Heart left ventricle (tissue), 16 donors: Measurements from ENCODE around the gene WHRN. TPM values are rescaled to one million over a fixed set of nuclear protein-coding genes. Genes with fewer than 3 reads are reported as not detected.

ENCODE experiments used
- ATAC-seq, 4 donors: fragments of 200-7000 bp; cut with Tn5 transposase; one replicate each; pipeline ENCODE4 v1.9.1; 2020 to 2022; ENCODE audit warnings: moderate library complexity in 4 of 4, mild to moderate bottlenecking in 3 of 4, moderate number of reproducible peaks in 1 of 4
- DNase-seq, 5 donors: peaks; one replicate each; pipeline ENCODE4 v3.0.0-alpha.2; 2020
- H3K27ac ChIP-seq, 12 donors: fragments of 200-600 bp; sonication (generic) in 4 of 12; one replicate each; pipeline versions ENCODE4 v1.5.0 to v1.8.0; 2016 to 2022; ENCODE audit warnings: mild to moderate bottlenecking in 2 of 12
- H3K27me3 ChIP-seq, 9 donors: fragments of 200-600 bp; sonication (generic) in 2 of 9; one replicate each; pipeline versions ENCODE4 v1.5.1 to v1.8.0; 2016 to 2022; ENCODE audit warnings: mild to moderate bottlenecking in 3 of 9
- H3K36me3 ChIP-seq, 9 donors: fragments of 200-600 bp; sonication (generic) in 2 of 9; one replicate each; pipeline versions ENCODE4 v1.5.0 to v1.8.0; 2018 to 2022; ENCODE audit warnings: mild to moderate bottlenecking in 2 of 9
- H3K4me1 ChIP-seq, 12 donors: fragments of 200-600 bp; sonication (generic) in 4 of 12; one replicate each; pipeline versions ENCODE4 v1.5.0 to v1.8.0; 2016 to 2022; ENCODE audit warnings: mild to moderate bottlenecking in 3 of 12
- H3K4me3 ChIP-seq, 12 donors: fragments of 200-600 bp; sonication (generic) in 4 of 12; one replicate each; pipeline versions ENCODE4 v1.5.0 to v1.8.0; 2017 to 2022; ENCODE audit warnings: mild to moderate bottlenecking in 9 of 12, moderate library complexity in 4 of 12
- H3K9me3 ChIP-seq, 12 donors: fragments of 200-600 bp; sonication (generic) in 4 of 12; one replicate each; pipeline versions ENCODE4 v1.5.0 to v1.8.0; 2016 to 2022; ENCODE audit warnings: mild to moderate bottlenecking in 1 of 12
- POLR2A ChIP-seq, 2 donors: fragments of 450-650 bp; IDR thresholded peaks; one replicate each; pipeline ENCODE4 v1.6.1; 2017; ENCODE audit warnings: antibody characterized with exemption in 2 of 2, mild to moderate bottlenecking in 2 of 2, moderate library complexity in 2 of 2
- WGBS, 4 donors: extraction: QIAGEN DNeasy Blood & Tissue Kit in 2 of 4; methylation state at CpG; one replicate each; pipeline versions ENCODE4 v1.1.5 to v1.1.7; 2013 to 2018; 5-methylcytosine and 5-hydroxymethylcytosine counted together
- intact Hi-C, 10 donors: fragments of 100-400 bp; cut with DNase I; formaldehyde crosslinking; loops; one replicate each; pipeline versions ENCODE4 v1.11.1 to v1.14.2; 2022
- polyA plus RNA-seq, 2 donors: library from polyadenylated mRNA; stranded (reverse); fragments of 200-250 nt; gene quantifications; one replicate each; pipeline ENCODE4 v1.2.3, GENCODE V29; 2013
- total RNA-seq, 9 donors: library from RNA; depleted of rRNA in 2 of 9; stranded (reverse); fragments of >200 nt in 2 of 9; fragmentation: NEBNext Ultra II Directional in 3 of 9; extraction: Animal tissue kit (Norgen Biotek cat#: 25700) in 3 of 9; gene quantifications; one replicate each; pipeline versions ENCODE4 v1.1.0 to v1.2.4, GENCODE V29; 2016 to 2023
- TF ChIP-seq, protein P1 (sequence below), 12 donors: fragments of 200-600 bp; sonication (generic) in 4 of 12; IDR thresholded peaks; one replicate each; pipeline versions ENCODE4 v1.5.0 to v1.8.0; 2018 to 2022; ENCODE audit warnings: antibody characterized with exemption in 12 of 12, mild to moderate bottlenecking in 5 of 12
- donor health status: ischemic (EF 13 %, LVEDD 7.1; RV severe dilation, severe dysfunction).
- donor health status: healthy with polysubstance abuse.
- donor health status: DM: no; HTN: yes; CAD: no.
- donor health status: DM: no; HTN: no; CAD: no.
- donor health status: ischemic (EF 25% LVEDD 6.9; RV normal size, moderate dysfunction).
- donor health status: ischemic (EF 25% LVEDD 5.7; RV mildly dilated, moderate dysfunction).
- donor health status: healthy.
- donor health status: DM: yes; HTN: yes; CAD: no.
- donor health status: ischemic (EF 35%, LVEDD 5.7; RV mildly dilated, moderate dysfunction).
- donor health status: nonischemic (EF 11% LVEDD 7.7; RV severe dilation, severe dysfunction).
- donor health status: DM: yes; HTN: yes; CAD: no.
- donor health status: PGD.
- donor health status: ischemic (EF 29% LVEDD 5.4; RV normal size, mild dysfunction).
- donor health status: nonischemic (EF 23%, LVEDD 6.1; RV moderate dilation, normal function).

Gene WHRN
- total and polyA plus RNA-seq, 11 donors = 0.12 to 1.4 (median 0.56) TPM

DNA sequence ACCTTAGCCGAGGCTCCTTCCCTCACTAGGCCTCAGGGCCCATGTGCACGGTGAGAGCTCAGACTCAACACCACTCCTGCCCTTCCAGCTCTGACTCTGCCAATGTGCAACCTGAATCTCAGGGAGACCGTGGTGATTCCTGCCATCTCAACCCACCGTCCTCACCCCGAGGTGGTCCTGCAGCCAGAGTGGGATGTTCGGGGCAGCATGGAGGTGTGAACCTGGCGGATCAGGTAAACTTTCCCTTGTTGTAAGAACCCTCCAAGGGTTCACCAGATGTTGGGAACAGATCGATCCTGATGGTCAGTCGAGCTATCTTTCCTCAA is 117.0 kb downstream of the WHRN start:
- no peaks in the 10 kb centered on the region for H3K27me3 ChIP-seq
- H3K36me3 ChIP-seq = no peaks in the 10 kb centered on the region
- 70 to 78% (median 75%) methylated on average over 9 of the region's 9 CpGs for WGBS, 4 donors
- H3K4me3 ChIP-seq = peak overlapping the region in 11 of 12 donors; percentile 50 to 87 (median 68)
- peaks cover 0 to 82% (median 52%) of the 10 kb centered on the region in 12 donors for H3K4me1 ChIP-seq
- TF ChIP-seq, protein P1, sequence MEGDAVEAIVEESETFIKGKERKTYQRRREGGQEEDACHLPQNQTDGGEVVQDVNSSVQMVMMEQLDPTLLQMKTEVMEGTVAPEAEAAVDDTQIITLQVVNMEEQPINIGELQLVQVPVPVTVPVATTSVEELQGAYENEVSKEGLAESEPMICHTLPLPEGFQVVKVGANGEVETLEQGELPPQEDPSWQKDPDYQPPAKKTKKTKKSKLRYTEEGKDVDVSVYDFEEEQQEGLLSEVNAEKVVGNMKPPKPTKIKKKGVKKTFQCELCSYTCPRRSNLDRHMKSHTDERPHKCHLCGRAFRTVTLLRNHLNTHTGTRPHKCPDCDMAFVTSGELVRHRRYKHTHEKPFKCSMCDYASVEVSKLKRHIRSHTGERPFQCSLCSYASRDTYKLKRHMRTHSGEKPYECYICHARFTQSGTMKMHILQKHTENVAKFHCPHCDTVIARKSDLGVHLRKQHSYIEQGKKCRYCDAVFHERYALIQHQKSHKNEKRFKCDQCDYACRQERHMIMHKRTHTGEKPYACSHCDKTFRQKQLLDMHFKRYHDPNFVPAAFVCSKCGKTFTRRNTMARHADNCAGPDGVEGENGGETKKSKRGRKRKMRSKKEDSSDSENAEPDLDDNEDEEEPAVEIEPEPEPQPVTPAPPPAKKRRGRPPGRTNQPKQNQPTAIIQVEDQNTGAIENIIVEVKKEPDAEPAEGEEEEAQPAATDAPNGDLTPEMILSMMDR (IDR thresholded peaks at IDR 0.05) = no peak
- TF ChIP-seq POLR2A (IDR thresholded peaks at IDR 0.05) = no peak
- no peak for DNase-seq
- intact Hi-C loops = no loop called here
- no peak for ATAC-seq
- no peaks in the 10 kb centered on the region for H3K9me3 ChIP-seq
- H3K27ac ChIP-seq = peak overlapping the region; percentile 71 to 97 (median 84)

- TF ChIP-seq, protein P1 (IDR thresholded peaks at IDR 0.05) = no peak
- peak; percentile 37 to 53 for TF ChIP-seq POLR2A (IDR thresholded peaks at IDR 0.05)
- Histone ChIP-seq H3K36me3 (no peaks in the 10 kb centered on the region), H3K27ac (peak within 1 kb of the TSS; percentile 71 to 97 (median 84)), H3K27me3 (no peaks in the 10 kb centered on the region), H3K4me3 (peak within 1 kb of the TSS; percentile 16 to 87 (median 66)), H3K4me1 (peaks cover 0 to 83% (median 55%) of the 10 kb centered on the region in 12 donors), H3K9me3 (no peaks in the 10 kb centered on the region)
- DNase-seq (peak; percentile 78 to 90 (median 79)), ATAC-seq (peak; percentile 39 to 74 (median 72))
- WGBS, 4 donors = 7 to 46% (median 17%) methylated on average over 20 to 25 of the region's 25 CpGs
- intact Hi-C loops = no loop called here
These were observed 117.5 kb downstream of the WHRN start, which contains the start of gene AKNA for GRCh38 chr9:114387680-114388356. AKNA (minus strand) TSS chr9:114387982; CDS start chr9:114381333, 6,649 bp downstream.

DNA sequence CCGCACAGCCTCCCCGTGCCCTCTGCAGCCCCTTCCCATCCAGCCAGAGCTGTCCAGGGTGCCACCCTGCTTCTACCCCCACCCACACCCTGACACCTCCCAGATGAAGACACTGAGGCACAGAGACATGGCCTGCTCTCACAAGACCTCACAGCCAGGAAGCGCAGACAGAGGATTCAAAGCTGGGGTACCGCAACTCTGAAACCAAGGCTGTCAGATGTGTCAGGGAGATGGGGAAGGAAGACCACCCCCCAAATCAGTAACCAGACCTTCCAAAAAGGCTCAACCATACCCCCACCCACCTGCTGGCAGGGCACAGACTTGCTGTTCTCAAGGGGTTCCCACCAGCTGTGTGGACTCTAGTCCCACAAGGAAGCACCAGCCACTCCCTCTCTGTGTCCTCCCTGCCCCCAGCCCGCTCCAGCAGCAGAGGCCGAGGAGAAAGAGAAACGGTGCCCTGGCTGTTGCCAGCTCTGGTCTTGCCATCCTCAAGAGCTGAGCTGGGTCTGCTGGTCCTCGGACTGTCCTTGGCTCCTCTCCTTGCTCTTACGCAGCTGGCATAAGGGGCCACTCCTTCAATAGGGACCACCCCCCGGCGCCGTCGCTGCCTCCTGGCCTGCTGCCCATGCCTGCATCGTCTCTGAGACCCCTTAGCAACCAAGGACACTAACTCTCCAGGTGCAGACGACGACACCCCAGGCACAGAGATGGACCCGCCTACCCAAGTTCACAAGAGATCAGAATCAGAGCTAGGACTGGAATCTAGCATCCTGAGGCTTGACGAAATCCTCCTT is 118.2 kb downstream of the WHRN start:
- no peaks in the 10 kb centered on the region for H3K9me3 ChIP-seq
- WGBS, 4 donors = 21 to 38% (median 31%) methylated on average over 7 to 18 of the region's 18 CpGs
- H3K27me3 ChIP-seq = no peaks in the 10 kb centered on the region
- intact Hi-C loops = no loop called here
- peak; percentile 2 to 31 (median 10) for ATAC-seq
- peak overlapping the region; percentile 71 to 97 (median 84) for H3K27ac ChIP-seq
- peaks cover 0 to 84% (median 56%) of the 10 kb centered on the region in 12 donors for H3K4me1 ChIP-seq
- no peak for TF ChIP-seq POLR2A (IDR thresholded peaks at IDR 0.05)
- TF ChIP-seq, protein P1 (IDR thresholded peaks at IDR 0.05) = no peak
- H3K36me3 ChIP-seq = no peaks in the 10 kb centered on the region
- DNase-seq = peak in 3 of 5 donors; percentile 40 to 63 (median 50)
- peak overlapping the region; percentile 16 to 87 (median 66) for H3K4me3 ChIP-seq

DNA sequence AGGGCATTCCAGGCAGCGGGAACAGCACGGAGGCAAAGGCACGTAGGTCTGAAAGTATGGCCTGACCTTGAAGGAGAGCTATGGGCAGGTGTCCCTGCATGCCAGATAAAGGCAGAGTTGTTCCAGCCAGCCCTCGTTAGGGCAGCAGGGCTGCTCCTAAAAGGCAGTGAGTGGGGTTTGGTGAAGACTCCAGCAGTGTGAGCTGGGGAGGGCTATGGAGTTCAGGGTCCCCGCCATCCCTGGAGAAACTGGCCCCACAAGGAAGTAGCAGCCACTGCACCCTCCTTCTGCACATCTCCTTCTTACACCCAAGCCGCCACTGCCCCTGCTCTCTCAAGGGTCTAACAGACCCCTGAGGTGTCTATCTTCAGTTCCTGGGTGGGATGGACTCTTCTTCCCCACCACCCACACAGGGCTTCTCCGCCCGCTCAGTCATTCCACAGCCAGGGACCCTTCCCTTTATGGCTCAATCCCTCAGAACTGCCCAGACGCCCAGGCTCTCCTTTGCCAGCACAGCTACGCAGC is 118.8 kb downstream of the WHRN start:
- Histone ChIP-seq H3K4me1 (peaks cover 0 to 90% (median 55%) of the 10 kb centered on the region in 12 donors), H3K9me3 (no peaks in the 10 kb centered on the region), H3K4me3 (peak overlapping the region; percentile 16 to 87 (median 66)), H3K27me3 (no peaks in the 10 kb centered on the region), H3K27ac (peak overlapping the region; percentile 2 to 97 (median 84)), H3K36me3 (no peaks in the 10 kb centered on the region)
- DNase-seq (peak in 1 of 5 donors; percentile 22), ATAC-seq (no peak)
- TF ChIP-seq, protein P1 (IDR thresholded peaks at IDR 0.05) = no peak
- no peak for TF ChIP-seq POLR2A (IDR thresholded peaks at IDR 0.05)
- intact Hi-C loops = no loop called here
- WGBS, 4 donors = 50 to 61% (median 56%) methylated on average over 10 of the region's 10 CpGs
